Kidney capillary endothelial cell (primary cell): ENCODE results near the gene MSTO1.
"Not testable (repeated sequence)": the region's sequence is repeated elsewhere in the genome, so short reads cannot be mapped to it uniquely, and the experiment has no call there.

Source experiments
- DNase-seq: peaks from one replicate; pipeline ENCODE4 v3.0.0-alpha.2; 2018; ENCODE audit warnings: low spot score

The MSTO1 gene

GRCh38 chr1:155622191-155622590 is 12.2 kb downstream of the MSTO1 start:
- no peak for DNase-seq

GRCh38 chr1:155623357-155623756 is 13.3 kb downstream of the MSTO1 start:
- no peak for DNase-seq

- DNase-seq = not testable (repeated sequence)
Measured at GRCh38 chr1:155626428-155626827, 16.4 kb downstream of the MSTO1 start.

GRCh38 chr1:155636397-155637153 is 26.6 kb downstream of the MSTO1 start:
- DNase-seq = no peak

GRCh38 chr1:155640367-155640766 is 30.3 kb downstream of the MSTO1 start:
- no peak for DNase-seq

- not testable (repeated sequence) for DNase-seq
Measured at GRCh38 chr1:155642559-155643180, 32.7 kb downstream of the MSTO1 start.

GRCh38 chr1:155643230-155643629 is 33.2 kb downstream of the MSTO1 start:
- DNase-seq = no peak

GRCh38 chr1:155645034-155645598 is 35.1 kb downstream of the MSTO1 start:
- DNase-seq = no peak

GRCh38 chr1:155645648-155646047 is 35.6 kb downstream of the MSTO1 start:
- no peak for DNase-seq

- no peak for DNase-seq
Measured at GRCh38 chr1:155646307-155646706, 36.3 kb downstream of the MSTO1 start.

GRCh38 chr1:155648207-155649147 is 38.5 kb downstream of the MSTO1 start:
- peak; percentile 73 for DNase-seq

- no peak for DNase-seq
Measured at GRCh38 chr1:155649676-155650075, 39.7 kb downstream of the MSTO1 start.

GRCh38 chr1:155650231-155650757 is 40.3 kb downstream of the MSTO1 start:
- no peak for DNase-seq

- DNase-seq = no peak
Measured at GRCh38 chr1:155651861-155652661, 42.0 kb downstream of the MSTO1 start.

- DNase-seq = no peak
Measured at GRCh38 chr1:155652951-155653350, 42.9 kb downstream of the MSTO1 start.

GRCh38 chr1:155657463-155657862 is 47.4 kb downstream of the MSTO1 start:
- DNase-seq = no peak

- DNase-seq = not testable (repeated sequence)
Measured at GRCh38 chr1:155661239-155661638, 51.2 kb downstream of the MSTO1 start.
